Measurements from ENCODE around the gene ZNF385B.
"Not testable (repeated sequence)": the region's sequence is repeated elsewhere in the genome, so short reads cannot be mapped to it uniquely, and the experiment has no call there.

The ZNF385B gene

GRCh38 chr2:179467960-179468359 lies 393.5 kb downstream of the ZNF385B start:
- no peak for DNase-seq

DNA sequence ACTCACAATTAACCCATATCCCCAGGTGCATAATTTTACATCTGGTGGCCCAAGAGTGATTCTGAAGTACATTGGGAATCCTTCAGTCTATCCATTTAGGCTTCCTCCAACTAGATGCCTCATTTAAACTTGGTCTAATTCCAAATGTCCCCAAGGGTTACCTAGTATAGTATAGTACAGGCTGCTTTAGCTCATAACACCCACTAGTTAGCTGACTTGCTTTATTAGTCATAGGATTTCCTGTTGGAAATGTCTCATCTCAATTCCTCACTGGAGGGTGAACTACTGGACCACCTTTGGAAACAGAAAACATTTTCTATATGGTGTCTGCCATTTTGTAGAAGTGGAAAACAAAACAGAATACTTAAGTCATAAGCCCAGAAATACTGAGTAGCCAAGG lies 394.3 kb downstream of the ZNF385B start:
- DNase-seq = no peak

GRCh38 chr2:179461420-179461819 lies 400.0 kb downstream of the ZNF385B start:
- no peak for DNase-seq

GRCh38 chr2:179460181-179460929 lies 401.1 kb downstream of the ZNF385B start:
- DNase-seq = no peak

GRCh38 chr2:179458113-179458512 lies 403.3 kb downstream of the ZNF385B start:
- not testable (repeated sequence) for DNase-seq

- no peak for DNase-seq
These were observed 405.6 kb downstream of the ZNF385B start for GRCh38 chr2:179455824-179456223.

- DNase-seq = no peak
These were observed 406.3 kb downstream of the ZNF385B start for GRCh38 chr2:179455172-179455524.

GRCh38 chr2:179454443-179455171 lies 406.8 kb downstream of the ZNF385B start:
- DNase-seq = no peak

DNA sequence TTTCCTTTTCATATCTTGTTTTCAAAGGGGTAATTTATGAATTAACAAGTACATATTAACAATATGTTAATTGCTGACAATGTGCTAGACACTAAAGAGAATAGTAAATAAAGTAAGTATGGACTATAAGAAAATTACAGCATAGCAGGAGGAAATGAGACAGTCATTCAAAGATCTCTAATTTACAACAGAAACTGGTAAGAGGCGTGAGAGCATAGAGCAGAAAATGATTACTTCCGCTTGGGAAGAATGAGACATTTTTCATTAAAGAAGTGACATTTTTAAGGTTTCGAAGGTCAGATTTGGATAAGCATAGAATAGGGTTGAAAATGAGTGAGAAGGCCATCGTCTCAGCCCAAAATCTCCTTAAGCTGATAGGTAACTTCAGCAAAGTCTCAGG lies 412.4 kb downstream of the ZNF385B start:
- no peak for DNase-seq

GRCh38 chr2:179447839-179448447 lies 413.5 kb downstream of the ZNF385B start:
- no peak for DNase-seq

DNA sequence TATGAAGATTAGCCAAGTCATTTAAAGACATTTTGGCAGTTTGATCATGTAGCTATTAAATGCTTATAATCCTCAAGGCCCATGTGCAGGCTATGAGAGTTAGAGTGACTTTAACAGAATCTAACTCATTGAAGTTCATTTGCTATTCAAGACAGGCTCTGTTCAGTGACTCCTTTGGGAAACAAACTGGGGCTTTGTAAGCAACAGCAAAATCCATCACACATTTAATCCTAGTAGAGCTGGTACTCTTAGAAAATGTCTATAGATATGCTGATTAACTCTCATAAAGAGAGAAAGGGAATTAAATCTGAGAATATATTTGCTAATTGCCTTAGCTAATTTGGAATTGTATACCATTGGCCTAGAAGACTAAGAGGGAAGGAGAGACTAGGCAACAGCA lies 414.0 kb downstream of the ZNF385B start:
- DNase-seq = no peak

DNA sequence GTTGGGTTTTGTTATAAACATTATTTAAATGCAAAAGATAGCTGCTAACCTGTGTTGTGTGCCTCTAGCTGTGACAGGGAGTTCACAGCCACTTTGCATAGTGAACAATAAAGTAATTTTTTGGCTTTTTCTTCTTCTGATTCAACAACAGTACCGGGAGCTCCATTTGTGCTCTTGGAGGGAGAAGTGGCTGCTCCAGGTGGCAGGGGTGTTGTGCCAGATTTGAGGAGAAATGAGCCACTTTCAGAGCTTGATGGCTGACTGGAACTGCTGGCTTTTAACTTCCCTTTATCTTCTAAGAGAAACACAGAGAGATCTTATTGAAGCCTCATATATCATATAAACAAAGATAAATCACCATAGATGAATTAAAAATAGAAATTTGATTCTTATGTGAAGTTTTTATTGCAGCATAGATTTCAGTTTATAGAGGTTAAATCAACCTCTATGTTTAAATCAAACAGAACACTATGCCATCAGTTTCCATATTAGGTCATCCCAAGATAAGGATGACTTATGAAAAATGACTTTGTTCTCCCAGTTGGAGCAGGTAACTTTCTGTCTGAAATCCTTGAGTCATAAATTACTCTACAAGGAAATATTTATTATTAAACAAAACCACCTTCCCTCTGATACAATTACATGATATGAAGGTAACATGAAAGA lies 414.8 kb downstream of the ZNF385B start:
- no peak for DNase-seq

DNA sequence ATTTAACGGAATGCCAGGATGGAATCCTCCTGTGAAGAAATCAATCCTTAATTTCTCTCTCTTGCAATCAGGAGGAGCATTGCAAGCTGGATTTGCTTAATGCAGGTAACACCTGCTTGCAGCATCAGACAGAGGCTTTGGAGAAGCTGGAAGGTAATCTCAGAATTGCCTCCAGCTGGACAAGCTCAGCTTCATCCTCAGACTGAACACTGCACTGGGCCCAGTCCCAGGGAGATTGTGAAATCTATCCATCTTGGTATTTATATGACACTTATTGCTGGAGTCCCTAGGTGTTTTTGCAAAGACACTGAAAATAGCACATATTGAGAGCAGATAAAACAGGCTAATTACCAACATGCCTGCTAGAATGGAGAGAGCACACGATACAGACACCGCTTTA lies 417.4 kb downstream of the ZNF385B start:
- no peak for DNase-seq

DNA sequence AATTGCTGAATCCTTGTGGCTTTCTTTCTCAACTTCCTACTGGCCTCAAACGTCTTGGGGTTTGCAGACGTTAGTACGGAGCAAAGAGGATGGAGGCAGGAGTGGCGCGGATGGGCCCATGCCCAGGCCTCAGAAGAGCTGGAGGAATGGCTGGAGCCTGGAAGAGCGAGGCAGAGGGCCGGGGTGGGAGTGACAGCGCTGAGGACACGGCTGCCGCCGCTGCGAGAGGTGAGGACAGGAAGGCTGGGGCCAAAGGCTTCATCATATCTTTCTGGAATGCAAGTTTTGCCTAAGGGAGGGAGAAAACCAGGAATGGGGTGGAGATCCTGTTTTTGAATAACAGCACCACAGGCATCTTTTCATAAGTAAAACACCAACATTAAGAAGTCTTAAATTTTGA lies 418.2 kb downstream of the ZNF385B start:
- no peak for DNase-seq

- no peak for DNase-seq
These were observed 419.2 kb downstream of the ZNF385B start for GRCh38 chr2:179442206-179442605.

DNA sequence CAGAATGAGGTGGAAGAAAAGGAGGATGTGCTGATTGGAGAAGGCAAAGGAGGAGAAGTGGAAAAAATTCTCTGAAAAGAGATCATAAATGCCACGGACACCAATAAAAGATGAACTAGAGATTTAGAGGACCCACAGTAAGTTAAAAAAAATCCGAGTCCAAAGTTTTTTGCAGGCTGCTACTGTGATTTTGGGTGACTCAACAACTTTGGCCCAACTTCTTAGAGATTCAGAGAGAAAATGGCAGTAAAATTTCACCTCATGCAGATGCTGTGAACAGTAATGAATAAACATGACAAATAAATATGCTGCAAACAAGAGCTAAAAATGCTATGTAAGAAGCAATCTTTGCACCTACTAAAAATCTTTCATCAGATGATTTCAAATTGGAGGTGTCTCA lies 419.9 kb downstream of the ZNF385B start:
- DNase-seq = no peak

- no peak for DNase-seq
These were observed 420.7 kb downstream of the ZNF385B start for GRCh38 chr2:179440642-179441251.

- DNase-seq = no peak
These were observed 422.8 kb downstream of the ZNF385B start for GRCh38 chr2:179438654-179439053.

GRCh38 chr2:179437430-179437829 lies 424.0 kb downstream of the ZNF385B start:
- no peak for DNase-seq

GRCh38 chr2:179435566-179435965 lies 425.8 kb downstream of the ZNF385B start:
- DNase-seq = no peak

GRCh38 chr2:179435000-179435399 lies 426.4 kb downstream of the ZNF385B start:
- DNase-seq = no peak

- no peak for DNase-seq
These were observed 427.1 kb downstream of the ZNF385B start for GRCh38 chr2:179434357-179434756.

DNA sequence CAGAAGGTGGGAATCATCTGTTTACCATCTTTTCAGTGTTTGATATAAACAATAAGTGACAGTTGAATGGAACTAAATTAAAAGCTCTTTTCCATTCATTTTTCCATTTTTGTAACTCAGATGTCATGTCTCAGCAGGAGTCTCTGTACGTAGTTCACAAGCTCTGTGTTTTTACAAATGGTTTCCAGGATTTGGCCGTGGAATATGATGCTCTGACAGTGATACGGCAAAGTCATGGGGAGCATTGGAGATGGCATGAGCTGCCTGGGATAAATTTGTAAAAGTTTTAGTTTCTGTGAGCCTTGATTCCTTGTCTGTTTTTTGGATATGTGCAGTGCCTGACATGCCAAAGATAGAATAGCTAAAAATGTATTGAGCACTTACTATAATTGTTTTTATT lies 428.7 kb downstream of the ZNF385B start:
- no peak for DNase-seq
